ENCODE data around the gene ST6GAL1. TPM values are rescaled to one million over a fixed set of nuclear protein-coding genes. Genes with fewer than 3 reads are reported as not detected.

The ST6GAL1 gene
- polyA plus RNA-seq, 3 donors = 19.0 to 24.4 (median 20.5) TPM

- no peak overlapping the region for H3K4me2 ChIP-seq (replicated peaks; ENCODE audit: extremely low read depth, low read length, poor library complexity, severe bottlenecking)
Measured at GRCh38 chr3:187025656-187026316, 95.5 kb downstream of the ST6GAL1 start.

GRCh38 chr3:187026317-187026670 lies 96.0 kb downstream of the ST6GAL1 start:
- H3K79me2 ChIP-seq (ENCODE audit: insufficient read depth, low read length) = peaks cover 14% of the 10 kb centered on the region

More at GRCh38 chr3:187025656-187026316, 95.5 kb downstream of the ST6GAL1 start:
- no peaks in the 10 kb centered on the region for H3K9me3 ChIP-seq (replicated peaks in 1 of 2; ENCODE audit: control insufficient read depth in 1 of 2, insufficient read depth in 1 of 2, low read length in 2 of 2)
- no peak overlapping the region for H3K4me3 ChIP-seq (replicated peaks in 1 of 3; ENCODE audit: low read depth in 2 of 3, low read length in 3 of 3)
- Mint-ChIP-seq H3K27ac (peak overlapping the region in 2 of 7 donors; percentile 73 to 74), H3K4me1 (peaks cover 48% of the 10 kb centered on the region), H3K9me3 (peaks cover 0 to 4% (median 1%) of the 10 kb centered on the region in 7 donors), H3K36me3 (peaks cover 3 to 7% of the 10 kb centered on the region in 2 donors), H3K27me3 (ENCODE audit: low read depth in 3 of 3) (peaks cover 0 to 4% (median 2%) of the 10 kb centered on the region in 3 donors), H3K4me3 (peak overlapping the region in 1 of 2 donors; percentile 40)
- peaks cover 5% of the 10 kb centered on the region for H4K20me1 ChIP-seq (ENCODE audit: insufficient read depth, low read length)
- DNase-seq = no peak
- WGBS (ENCODE audit: insufficient coverage) = 32% methylated on average over 7 of the region's 9 CpGs
- peaks cover 11% of the 10 kb centered on the region for H3K79me2 ChIP-seq (ENCODE audit: insufficient read depth, low read length)
- H3K9ac ChIP-seq (ENCODE audit: insufficient read depth, low read length, poor library complexity, severe bottlenecking) = no peak overlapping the region
- TF ChIP-seq CTCF (IDR thresholded peaks at IDR 0.05) = no peak
- no peak overlapping the region for H3K27ac ChIP-seq (ENCODE audit: low read depth in 1 of 2, low read length in 2 of 2)
- H3K4me1 ChIP-seq (ENCODE audit: control insufficient read depth in 1 of 2, insufficient read depth in 2 of 2, low read length in 2 of 2) = peaks cover 44 to 46% of the 10 kb centered on the region in 2 donors
- H3K36me3 ChIP-seq (replicated peaks in 1 of 2; ENCODE audit: control insufficient read depth in 1 of 2, insufficient read depth in 2 of 2, low read length in 2 of 2) = peaks cover 0 to 3% of the 10 kb centered on the region in 2 donors
- no peak overlapping the region for H2AFZ ChIP-seq (ENCODE audit: insufficient read depth, low read depth, low read length, poor library complexity, severe bottlenecking)
- intact Hi-C loops (cut with micrococcal nuclease) = no loop called here
- H3K27me3 ChIP-seq (ENCODE audit: control insufficient read depth in 2 of 2, insufficient read depth in 2 of 2, low read length in 2 of 2) = no peaks in the 10 kb centered on the region

More at GRCh38 chr3:187026317-187026670, 96.0 kb downstream of the ST6GAL1 start:
- no peak overlapping the region for H3K9ac ChIP-seq (ENCODE audit: insufficient read depth, low read length, poor library complexity, severe bottlenecking)
- no peaks in the 10 kb centered on the region for H3K9me3 ChIP-seq (replicated peaks in 1 of 2; ENCODE audit: control insufficient read depth in 1 of 2, insufficient read depth in 1 of 2, low read length in 2 of 2)
- H3K27ac ChIP-seq (ENCODE audit: low read depth in 1 of 2, low read length in 2 of 2) = no peak overlapping the region
- Mint-ChIP-seq H3K4me3 (peak overlapping the region in 1 of 2 donors; percentile 40), H3K9me3 (peaks cover 0 to 4% (median 1%) of the 10 kb centered on the region in 7 donors), H3K27me3 (ENCODE audit: low read depth in 3 of 3) (peaks cover 0 to 4% (median 2%) of the 10 kb centered on the region in 3 donors), H3K27ac (peak overlapping the region in 1 of 7 donors; percentile 74), H3K4me1 (peaks cover 54% of the 10 kb centered on the region), H3K36me3 (peaks cover 3 to 9% of the 10 kb centered on the region in 2 donors)
- peaks cover 5% of the 10 kb centered on the region for H4K20me1 ChIP-seq (ENCODE audit: insufficient read depth, low read length)
- H3K4me1 ChIP-seq (ENCODE audit: control insufficient read depth in 1 of 2, insufficient read depth in 2 of 2, low read length in 2 of 2) = peaks cover 46 to 49% of the 10 kb centered on the region in 2 donors
- no peak overlapping the region for H2AFZ ChIP-seq (ENCODE audit: insufficient read depth, low read depth, low read length, poor library complexity, severe bottlenecking)
- no peaks in the 10 kb centered on the region for H3K27me3 ChIP-seq (ENCODE audit: control insufficient read depth in 2 of 2, insufficient read depth in 2 of 2, low read length in 2 of 2)
- no peak for DNase-seq
- 100% methylated on average over 1 of the region's 2 CpGs for WGBS (ENCODE audit: insufficient coverage)
- no peak overlapping the region for H3K4me3 ChIP-seq (replicated peaks in 1 of 3; ENCODE audit: low read depth in 2 of 3, low read length in 3 of 3)
- no peak overlapping the region for H3K4me2 ChIP-seq (replicated peaks; ENCODE audit: extremely low read depth, low read length, poor library complexity, severe bottlenecking)
- intact Hi-C loops (cut with micrococcal nuclease) = no loop called here
- H3K36me3 ChIP-seq (replicated peaks in 1 of 2; ENCODE audit: control insufficient read depth in 1 of 2, insufficient read depth in 2 of 2, low read length in 2 of 2) = peaks cover 0 to 3% of the 10 kb centered on the region in 2 donors
- no peak for TF ChIP-seq CTCF (IDR thresholded peaks at IDR 0.05)
